HG03095 (cell line): ENCODE data around the gene HMBS.
"Not testable (repeated sequence)": the region's sequence is repeated elsewhere in the genome, so short reads cannot be mapped to it uniquely, and the experiment has no call there.

Experiments used
- ATAC-seq: cut with Tn5 transposase; IDR thresholded peaks from one replicate; pipeline ENCODE4 v1.9.1; 2021; ENCODE audit warnings: moderate library complexity; ENCODE audit not compliant: unreplicated experiment

HMBS gene

DNA sequence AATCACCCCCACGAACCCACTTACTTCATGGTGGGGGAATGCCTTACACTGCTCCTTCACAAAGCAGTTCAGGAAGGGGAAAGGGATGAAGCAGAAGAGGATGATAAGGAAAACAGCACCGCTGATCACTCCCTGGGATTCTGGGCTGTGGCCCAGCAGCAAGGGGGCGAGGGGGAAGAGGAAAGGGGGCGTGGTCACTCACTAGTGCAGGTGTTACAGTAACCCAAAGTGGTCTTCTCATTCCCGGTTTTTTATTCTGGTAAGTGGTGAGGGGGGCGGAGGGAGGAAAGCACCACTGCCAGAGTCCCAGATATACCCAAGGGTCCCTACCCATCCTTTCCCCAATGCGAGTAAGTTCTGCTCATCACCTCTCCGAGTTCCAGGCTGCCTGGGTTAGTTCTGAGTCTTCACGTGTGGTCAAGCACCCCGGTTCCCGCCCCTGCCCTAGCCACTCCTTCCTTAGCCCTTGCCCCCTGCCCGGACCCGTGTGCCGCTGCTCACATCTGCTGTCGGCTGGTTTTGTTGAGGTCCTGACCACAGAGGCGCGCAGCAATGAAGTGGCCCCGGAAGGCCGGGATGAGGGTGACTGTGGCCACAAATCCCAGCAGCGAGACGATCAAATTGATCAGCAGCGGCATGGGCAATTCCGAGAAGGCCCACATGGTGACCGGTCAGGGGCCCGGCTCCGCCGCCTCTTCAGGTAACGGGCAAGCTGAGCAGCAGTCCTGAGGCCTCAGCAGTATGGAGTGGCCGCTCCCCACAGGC, 16.5 kb downstream of the HMBS start:
- no peak for ATAC-seq

DNA sequence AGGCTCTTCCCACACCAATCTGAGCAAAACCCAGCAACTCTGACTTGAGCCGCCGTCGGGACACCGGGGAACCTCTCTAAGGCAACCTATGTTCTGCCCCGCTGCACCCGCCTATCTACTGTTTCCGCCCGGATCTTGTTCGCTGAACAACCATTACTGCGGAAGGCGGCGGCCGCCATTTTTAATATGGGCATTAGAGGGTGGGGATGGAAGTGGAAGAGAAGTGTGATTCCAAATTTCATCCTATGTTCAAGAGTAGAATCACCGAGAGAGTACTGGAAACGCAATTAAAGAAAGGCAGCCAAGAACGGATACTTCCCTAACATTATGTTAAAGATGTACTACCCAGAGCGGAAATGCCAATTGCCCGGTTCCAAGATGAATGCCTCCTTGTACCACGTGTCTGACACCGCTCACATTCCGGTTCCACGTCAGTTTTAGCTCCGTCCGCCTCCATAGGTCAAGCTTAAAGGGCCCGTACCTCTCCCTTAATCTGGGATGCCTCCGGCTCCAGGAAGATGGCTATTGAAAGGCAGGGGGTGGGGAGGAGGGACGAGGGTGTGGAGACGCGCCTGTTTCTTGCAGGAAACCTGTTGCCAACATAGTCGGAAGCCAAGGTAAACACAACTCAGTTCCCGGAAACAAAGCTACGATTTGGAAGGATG, 17.2 kb downstream of the HMBS start, which contains the start of gene DPAGT1:
Gene DPAGT1 (minus strand): TSS at position 95 of the 665 bp plus-strand sequence. CDS start 198 bp downstream, outside the sequence.
- ATAC-seq, result peak; percentile 84

- ATAC-seq, result not testable (repeated sequence)
Measured at GRCh38 chr11:119103161-119103664, 18.5 kb downstream of the HMBS start.

GRCh38 chr11:119103793-119104192, 19.1 kb downstream of the HMBS start:
- no peak for ATAC-seq

GRCh38 chr11:119106564-119107537, 22.2 kb downstream of the HMBS start, which contains the start of gene C2CD2L:
Gene C2CD2L (plus strand): TSS chr11:119107344. CDS start chr11:119107742, 398 bp downstream.
- peak; percentile 64 for ATAC-seq

DNA sequence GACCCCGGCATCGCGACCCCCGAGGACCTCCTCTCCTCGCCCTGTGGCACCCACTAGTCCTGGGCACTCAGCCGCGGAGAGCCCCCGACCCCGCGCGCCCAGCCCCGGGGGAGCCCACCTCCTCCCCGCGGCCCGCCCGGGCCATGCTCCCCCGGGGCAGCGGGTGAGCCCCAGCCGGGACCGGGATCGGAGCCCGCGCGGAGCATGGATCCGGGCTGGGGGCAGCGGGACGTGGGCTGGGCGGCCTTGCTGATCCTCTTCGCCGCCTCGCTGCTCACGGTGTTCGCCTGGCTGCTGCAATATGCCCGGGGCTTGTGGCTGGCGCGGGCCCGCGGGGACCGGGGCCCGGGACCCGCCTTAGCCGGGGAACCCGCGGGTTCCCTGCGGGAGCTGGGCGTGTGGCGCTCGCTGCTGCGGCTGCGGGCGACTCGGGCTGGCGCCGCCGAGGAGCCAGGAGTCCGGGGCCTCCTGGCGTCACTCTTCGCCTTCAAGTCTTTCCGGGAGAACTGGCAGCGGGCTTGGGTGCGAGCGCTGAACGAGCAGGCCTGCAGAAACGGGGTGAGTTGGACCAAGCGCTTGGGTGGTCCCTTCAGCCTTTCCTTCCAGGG, 23.0 kb downstream of the HMBS start:
- ATAC-seq, result no peak

DNA sequence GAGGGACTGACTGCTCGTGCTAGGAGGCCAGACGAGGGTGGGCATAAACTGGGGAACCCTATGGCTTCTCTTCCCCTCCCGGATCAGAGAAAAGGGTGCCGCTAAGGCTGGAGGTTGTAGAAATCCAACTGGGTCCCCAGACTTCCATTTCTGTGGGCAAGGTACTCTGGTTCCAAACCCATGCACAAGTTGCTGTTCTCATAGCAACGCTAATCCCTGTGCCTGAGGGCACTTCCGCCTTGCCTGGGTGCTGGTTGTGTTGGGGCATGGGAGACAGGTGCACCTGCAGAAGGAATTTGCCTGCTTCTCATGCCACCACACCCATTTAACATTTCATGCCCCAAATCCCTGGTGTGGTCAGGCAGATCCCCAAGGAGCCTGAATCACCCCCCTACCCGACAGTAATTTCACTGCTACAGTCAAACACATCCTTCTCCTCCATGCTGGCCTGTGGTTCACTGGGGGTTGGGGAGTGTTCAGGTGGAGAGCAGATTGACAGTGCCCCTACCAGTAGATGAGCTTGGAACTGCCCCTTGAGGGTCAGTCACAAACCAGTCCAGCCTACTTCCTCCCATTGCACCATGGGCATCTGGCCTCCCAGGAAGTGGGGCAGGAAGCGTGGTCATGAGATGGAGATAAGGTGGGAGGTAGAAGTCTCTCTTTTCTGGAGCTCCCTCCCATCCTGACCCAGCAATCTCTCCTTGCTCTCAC, 23.6 kb downstream of the HMBS start:
- no peak for ATAC-seq

- ATAC-seq, result no peak
Measured at GRCh38 chr11:119108857-119109221, 24.2 kb downstream of the HMBS start.

DNA sequence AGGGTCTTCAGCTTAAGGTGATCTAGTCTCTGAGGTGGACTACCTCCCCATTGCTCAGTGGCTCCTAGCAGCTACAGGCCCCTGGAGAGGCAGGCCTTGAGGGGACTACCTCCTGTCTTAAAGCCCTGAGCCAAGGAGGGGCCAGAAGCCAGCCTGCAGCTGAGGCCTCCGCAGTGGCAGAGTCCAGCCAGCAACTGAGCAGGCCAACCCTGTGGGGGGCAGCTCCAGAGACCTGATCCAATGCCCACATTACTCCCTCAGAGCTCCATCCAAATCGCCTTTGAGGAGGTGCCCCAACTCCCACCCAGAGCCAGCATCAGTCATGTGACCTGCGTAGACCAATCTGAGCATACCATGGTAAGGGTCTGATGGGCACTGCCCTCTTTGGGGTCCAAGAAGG, 25.2 kb downstream of the HMBS start:
- no peak for ATAC-seq

DNA sequence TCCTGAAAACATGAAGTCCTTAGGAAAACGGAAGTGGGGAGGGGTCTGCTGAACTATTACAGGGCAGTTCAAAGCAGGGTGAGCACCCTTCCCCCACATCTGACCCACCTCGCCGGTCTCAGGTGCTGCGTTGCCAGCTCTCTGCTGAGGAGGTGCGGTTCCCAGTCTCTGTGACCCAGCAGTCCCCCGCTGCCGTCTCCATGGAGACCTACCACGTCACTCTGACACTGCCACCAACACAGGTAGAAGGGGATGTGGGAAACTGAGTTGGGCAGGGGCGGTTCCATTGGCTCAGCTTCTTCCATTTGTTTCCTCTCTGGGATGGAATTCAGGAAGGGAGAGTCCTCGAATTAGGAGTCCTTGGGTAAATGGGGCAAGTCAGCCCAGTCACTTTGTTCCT, 25.8 kb downstream of the HMBS start:
- ATAC-seq, result no peak

DNA sequence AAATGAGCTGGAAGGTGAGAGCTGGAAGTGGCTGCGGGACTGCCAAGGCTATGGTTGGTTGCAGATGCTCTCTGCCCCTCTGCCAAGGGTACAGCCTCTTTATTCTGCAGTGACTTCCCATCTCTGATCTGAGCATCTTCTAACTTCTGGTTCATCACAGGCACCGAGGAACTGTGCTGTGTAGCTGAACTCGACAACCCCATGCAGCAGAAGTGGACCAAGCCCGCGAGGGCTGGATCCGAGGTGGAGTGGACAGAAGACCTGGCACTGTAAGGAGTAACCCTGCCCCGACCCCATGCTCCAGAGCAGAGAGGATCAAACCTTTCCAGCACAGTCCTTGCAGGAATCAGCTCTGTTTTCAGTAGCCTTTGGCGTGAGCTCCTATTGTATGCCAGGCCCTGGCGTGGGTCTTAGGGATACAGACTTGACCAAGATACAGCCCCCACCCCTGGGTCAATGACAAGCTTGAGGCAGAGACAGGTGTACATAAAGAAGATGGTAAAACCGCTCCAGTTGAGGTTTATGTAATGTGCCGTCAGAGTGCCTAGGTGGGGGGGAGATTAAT, 26.8 kb downstream of the HMBS start:
- no peak for ATAC-seq

DNA sequence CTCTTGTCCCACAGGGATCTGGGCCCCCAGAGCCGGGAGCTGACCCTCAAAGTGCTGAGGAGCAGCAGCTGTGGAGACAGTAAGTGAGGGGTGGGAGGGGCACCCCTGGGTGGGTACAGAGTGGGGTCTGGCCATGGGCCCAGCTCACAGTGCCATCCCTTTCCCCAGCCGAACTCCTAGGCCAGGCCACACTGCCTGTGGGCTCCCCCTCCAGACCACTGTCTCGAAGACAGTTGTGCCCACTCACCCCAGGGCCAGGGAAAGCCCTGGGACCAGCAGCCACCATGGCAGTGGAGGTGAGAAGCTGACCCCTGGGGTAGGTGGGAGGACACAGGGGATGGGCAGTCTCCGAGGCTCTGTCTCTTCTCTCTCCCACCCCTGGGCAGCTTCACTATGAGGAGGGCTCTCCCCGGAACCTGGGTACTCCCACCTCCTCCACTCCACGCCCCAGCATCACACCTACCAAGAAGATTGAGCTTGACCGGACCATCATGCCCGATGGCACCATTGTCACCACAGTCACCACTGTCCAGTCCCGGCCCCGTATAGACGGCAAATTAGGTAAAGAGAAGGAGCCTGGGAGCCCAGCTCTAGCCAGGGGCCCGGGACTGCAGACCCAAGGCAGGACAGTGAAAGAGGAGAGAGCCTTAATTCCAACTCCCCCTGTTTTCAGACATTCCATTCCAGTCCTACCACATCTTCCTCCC, 27.8 kb downstream of the HMBS start:
- no peak for ATAC-seq

- no peak for ATAC-seq
Measured at GRCh38 chr11:119113716-119114115, 29.0 kb downstream of the HMBS start.

- ATAC-seq, result no peak
Measured at GRCh38 chr11:119114351-119114750, 29.7 kb downstream of the HMBS start.

GRCh38 chr11:119115484-119116234, 31.0 kb downstream of the HMBS start:
- ATAC-seq, result no peak

DNA sequence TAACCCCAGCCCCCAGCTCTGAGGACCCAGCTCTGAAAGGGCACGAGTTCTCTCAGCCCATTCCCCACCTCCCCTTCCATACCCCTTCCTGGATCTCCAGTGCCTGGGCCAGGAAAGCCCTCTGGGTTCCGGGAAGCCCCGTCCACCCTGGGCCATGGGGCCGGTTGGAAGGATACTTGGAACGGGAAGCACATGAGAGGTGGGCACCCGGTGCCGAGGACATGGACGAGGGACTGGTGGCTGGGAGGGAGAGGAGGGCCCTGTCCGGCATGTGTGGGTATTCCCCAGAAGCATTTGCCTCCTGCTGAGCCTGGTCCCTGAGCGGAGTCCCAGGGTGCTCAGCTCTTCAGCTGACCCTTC, 31.5 kb downstream of the HMBS start:
- no peak for ATAC-seq

DNA sequence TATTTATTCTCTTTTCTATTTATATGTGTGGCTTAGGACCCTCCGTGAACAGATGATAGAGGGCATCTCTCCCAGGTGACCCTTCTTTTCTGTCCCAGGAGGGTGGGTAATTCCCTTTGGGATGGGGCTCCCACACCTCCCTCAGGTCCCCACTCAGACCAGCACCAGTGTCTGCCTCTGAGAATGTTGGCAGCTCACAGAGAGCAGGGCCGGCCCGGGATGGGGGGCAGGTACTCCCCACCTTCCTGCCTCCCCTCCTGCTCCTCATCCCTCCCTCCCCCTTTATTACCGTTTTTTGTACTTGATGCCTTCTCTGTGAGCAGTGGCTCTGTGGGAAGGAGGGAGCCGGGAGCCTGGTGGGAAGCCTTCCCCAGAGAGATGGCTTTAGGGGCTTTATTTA, 31.9 kb downstream of the HMBS start:
- no peak for ATAC-seq

GRCh38 chr11:119117004-119117706, 32.5 kb downstream of the HMBS start:
- no peak for ATAC-seq
